Measurements from ENCODE around the gene BPIFA2. TPM values are rescaled to one million over a fixed set of nuclear protein-coding genes. Genes with fewer than 3 reads are reported as not detected.

BPIFA2 gene
- total RNA-seq, 3 donors from 2014 or later (not counting 1 experiment from before 2014, with no cell fraction given): not detected

- Histone ChIP-seq H3K4me1 (ENCODE audit: control insufficient read depth, insufficient read depth, low read length) (no peaks in the 10 kb centered on the region), H3K9me3 (ENCODE audit: control insufficient read depth, insufficient read depth, low read length) (peaks cover 6% of the 10 kb centered on the region), H3K27me3 (ENCODE audit: control insufficient read depth, insufficient read depth, low read length) (no peaks in the 10 kb centered on the region), H3K4me3 (ENCODE audit: low read length) (no peak overlapping the region), H3K27ac (ENCODE audit: low read length) (no peak overlapping the region), H3K36me3 (ENCODE audit: control insufficient read depth, insufficient read depth, low read length) (no peaks in the 10 kb centered on the region)
- no peak overlapping the region for H3K27ac Mint-ChIP-seq
- DNase-seq (no peak), ATAC-seq (no peak)
- no peaks in the 10 kb centered on the region for H3K4me1 Mint-ChIP-seq
- H3K4me3 Mint-ChIP-seq: no peak overlapping the region
- intact Hi-C loops (cut with micrococcal nuclease): no loop called here
- H3K27me3 Mint-ChIP-seq (ENCODE audit: low read depth in 2 of 2): peaks cover 10 to 25% of the 10 kb centered on the region in 2 donors
- no peak for TF ChIP-seq CTCF (IDR thresholded peaks at IDR 0.05)
- peaks cover 0 to 6% of the 10 kb centered on the region in 2 donors for H3K9me3 Mint-ChIP-seq
- H3K36me3 Mint-ChIP-seq: peaks cover 7% of the 10 kb centered on the region
- 85% methylated on average over 8 of the region's 8 CpGs for WGBS (ENCODE audit: insufficient coverage)
These were observed 1.3 kb upstream of the BPIFA2 start for GRCh38 chr20:33166533-33167113.

GRCh38 chr20:33169176-33169794 lies 1.3 kb downstream of the BPIFA2 start:
- Mint-ChIP-seq H3K27me3 (ENCODE audit: low read depth in 2 of 2) (peaks cover 10 to 27% of the 10 kb centered on the region in 2 donors), H3K27ac (no peak overlapping the region), H3K4me1 (no peaks in the 10 kb centered on the region), H3K9me3 (peaks cover 0 to 6% of the 10 kb centered on the region in 2 donors), H3K36me3 (peaks cover 7% of the 10 kb centered on the region), H3K4me3 (no peak overlapping the region)
- Histone ChIP-seq H3K27ac (ENCODE audit: low read length) (no peak overlapping the region), H3K4me1 (ENCODE audit: control insufficient read depth, insufficient read depth, low read length) (no peaks in the 10 kb centered on the region), H3K4me3 (ENCODE audit: low read length) (no peak overlapping the region), H3K27me3 (ENCODE audit: control insufficient read depth, insufficient read depth, low read length) (no peaks in the 10 kb centered on the region), H3K9me3 (ENCODE audit: control insufficient read depth, insufficient read depth, low read length) (peaks cover 6% of the 10 kb centered on the region), H3K36me3 (ENCODE audit: control insufficient read depth, insufficient read depth, low read length) (no peaks in the 10 kb centered on the region)
- WGBS (ENCODE audit: insufficient coverage): 58% methylated on average over 8 of the region's 8 CpGs
- DNase-seq (no peak), ATAC-seq (no peak)
- intact Hi-C loops (cut with micrococcal nuclease): no loop called here
- peak; percentile 29 for TF ChIP-seq CTCF (IDR thresholded peaks at IDR 0.05)

- Mint-ChIP-seq H3K27ac (no peak overlapping the region), H3K9me3 (peaks cover 0 to 6% of the 10 kb centered on the region in 2 donors), H3K4me3 (no peak overlapping the region), H3K27me3 (ENCODE audit: low read depth in 2 of 2) (peaks cover 5 to 27% of the 10 kb centered on the region in 2 donors), H3K36me3 (peaks cover 7% of the 10 kb centered on the region), H3K4me1 (no peaks in the 10 kb centered on the region)
- Histone ChIP-seq H3K9me3 (ENCODE audit: control insufficient read depth, insufficient read depth, low read length) (peaks cover 6% of the 10 kb centered on the region), H3K27me3 (ENCODE audit: control insufficient read depth, insufficient read depth, low read length) (no peaks in the 10 kb centered on the region), H3K27ac (ENCODE audit: low read length) (no peak overlapping the region), H3K36me3 (ENCODE audit: control insufficient read depth, insufficient read depth, low read length) (no peaks in the 10 kb centered on the region), H3K4me1 (ENCODE audit: control insufficient read depth, insufficient read depth, low read length) (no peaks in the 10 kb centered on the region), H3K4me3 (ENCODE audit: low read length) (no peak overlapping the region)
- ATAC-seq: no peak
- no peak for DNase-seq
- no peak for TF ChIP-seq CTCF (IDR thresholded peaks at IDR 0.05)
- WGBS (ENCODE audit: insufficient coverage): 80% methylated on average over 7 of the region's 7 CpGs
- intact Hi-C loops (cut with micrococcal nuclease): no loop called here
These were observed 4.8 kb downstream of the BPIFA2 start for GRCh38 chr20:33172781-33173180.
